ENCODE data around the gene FOXI2.

The FOXI2 gene

GRCh38 chr10:127736915-127737562 is at the start of gene FOXI2:
FOXI2 (plus strand) TSS chr10:127737185; CDS start chr10:127737274, 89 bp downstream.
- no peak for ATAC-seq

- ATAC-seq = no peak
These were observed 49.4 kb upstream of the FOXI2 start for GRCh38 chr10:127687548-127687947.

- ATAC-seq = no peak
These were observed 46.7 kb upstream of the FOXI2 start for GRCh38 chr10:127690176-127690835.

GRCh38 chr10:127694580-127695193 is 42.3 kb upstream of the FOXI2 start:
- no peak for ATAC-seq

GRCh38 chr10:127695431-127695830 is 41.6 kb upstream of the FOXI2 start:
- no peak for ATAC-seq

- ATAC-seq = no peak
These were observed 38.1 kb upstream of the FOXI2 start for GRCh38 chr10:127698886-127699285.

- ATAC-seq = no peak
These were observed 37.7 kb upstream of the FOXI2 start for GRCh38 chr10:127699311-127699710.

GRCh38 chr10:127702271-127702670 is 34.7 kb upstream of the FOXI2 start:
- ATAC-seq = no peak

- ATAC-seq = no peak
These were observed 21.7 kb upstream of the FOXI2 start for GRCh38 chr10:127715249-127715648.

- no peak for ATAC-seq
These were observed 21.1 kb upstream of the FOXI2 start for GRCh38 chr10:127715782-127716378.

- ATAC-seq = no peak
These were observed 16.8 kb upstream of the FOXI2 start for GRCh38 chr10:127720142-127720541.

GRCh38 chr10:127720903-127721302 is 16.1 kb upstream of the FOXI2 start:
- ATAC-seq = no peak

GRCh38 chr10:127734753-127735152 is 2.2 kb upstream of the FOXI2 start:
- ATAC-seq = no peak

- no peak for ATAC-seq
These were observed 1.8 kb upstream of the FOXI2 start for GRCh38 chr10:127735156-127735555.

GRCh38 chr10:127735723-127736221 is 1.2 kb upstream of the FOXI2 start:
- no peak for ATAC-seq

- no peak for ATAC-seq
These were observed 617 bp upstream of the FOXI2 start for GRCh38 chr10:127736222-127736914.

GRCh38 chr10:127737563-127738511 is 852 bp downstream of the FOXI2 start:
- no peak for ATAC-seq

- no peak for ATAC-seq
These were observed 1.8 kb downstream of the FOXI2 start for GRCh38 chr10:127738512-127739424.

- no peak for ATAC-seq
These were observed 2.9 kb downstream of the FOXI2 start for GRCh38 chr10:127739908-127740307.

GRCh38 chr10:127740596-127740995 is 3.6 kb downstream of the FOXI2 start:
- no peak for ATAC-seq

GRCh38 chr10:127743205-127743604 is 6.2 kb downstream of the FOXI2 start:
- no peak for ATAC-seq
